22Rv1 (cell line): ENCODE data around the gene ZCWPW1.
"Not testable (repeated sequence)": the region's sequence is repeated elsewhere in the genome, so short reads cannot be mapped to it uniquely, and the experiment has no call there.

Experiments used
- H3K27ac ChIP-seq: fragments of 450-650 bp; 2 replicates; pipeline ENCODE4 v1.5.1; 2017
- CTCF ChIP-seq: fragments of 450-650 bp; IDR thresholded peaks from 2 replicates; pipeline ENCODE4 v1.5.1; 2017; ENCODE audit warnings: mild to moderate bottlenecking
- ZFX ChIP-seq: fragments of 450-650 bp; IDR thresholded peaks from 2 replicates; pipeline ENCODE4 v1.6.1; 2017; ENCODE audit warnings: antibody characterized with exemption, borderline replicate concordance

The ZCWPW1 gene

GRCh38 chr7:100449190-100449795, 20.8 kb upstream of the ZCWPW1 start:
- H3K27ac ChIP-seq: peak overlapping the region; percentile 34
- TF ChIP-seq ZFX (no peak), CTCF (no peak)

GRCh38 chr7:100447363-100447762, 18.9 kb upstream of the ZCWPW1 start:
- H3K27ac ChIP-seq: not testable (repeated sequence)

- no peak overlapping the region for H3K27ac ChIP-seq
- TF ChIP-seq CTCF: no peak
- TF ChIP-seq ZFX: no peak
These were observed 17.5 kb upstream of the ZCWPW1 start for GRCh38 chr7:100446040-100446439.

GRCh38 chr7:100444311-100445278, 16.1 kb upstream of the ZCWPW1 start:
- H3K27ac ChIP-seq: no peak overlapping the region
- TF ChIP-seq CTCF (no peak), ZFX (no peak)

- TF ChIP-seq ZFX (no peak), CTCF (no peak)
- no peak overlapping the region for H3K27ac ChIP-seq
These were observed 14.8 kb upstream of the ZCWPW1 start for GRCh38 chr7:100443096-100443840.

GRCh38 chr7:100441641-100442535, 13.4 kb upstream of the ZCWPW1 start:
- no peak overlapping the region for H3K27ac ChIP-seq

GRCh38 chr7:100439244-100439643, 10.7 kb upstream of the ZCWPW1 start:
- H3K27ac ChIP-seq: not testable (repeated sequence)

More at GRCh38 chr7:100441641-100442535, 13.4 kb upstream of the ZCWPW1 start:
- TF ChIP-seq CTCF (no peak), ZFX (no peak)

- H3K27ac ChIP-seq: not testable (repeated sequence)
These were observed 10.2 kb upstream of the ZCWPW1 start for GRCh38 chr7:100438731-100439130.
